ENCODE results near the gene ZNF618.
"Not testable (repeated sequence)": the region's sequence is repeated elsewhere in the genome, so short reads cannot be mapped to it uniquely, and the experiment has no call there.

The ZNF618 gene

GRCh38 chr9:114035845-114036801 lies 160.0 kb downstream of the ZNF618 start:
- Mint-ChIP-seq H3K4me3 (no peak overlapping the region), H3K9me3 (ENCODE audit: low read depth) (no peaks in the 10 kb centered on the region), H3K36me3 (no peaks in the 10 kb centered on the region), H3K4me1 (ENCODE audit: low read depth) (no peaks in the 10 kb centered on the region), H3K27ac (no peak overlapping the region), H3K27me3 (no peaks in the 10 kb centered on the region)

GRCh38 chr9:114037249-114037648 lies 161.1 kb downstream of the ZNF618 start:
- H3K9me3 Mint-ChIP-seq (ENCODE audit: low read depth): no peaks in the 10 kb centered on the region
- no peak overlapping the region for H3K4me3 Mint-ChIP-seq
- no peaks in the 10 kb centered on the region for H3K4me1 Mint-ChIP-seq (ENCODE audit: low read depth)
- no peak overlapping the region for H3K27ac Mint-ChIP-seq
- H3K36me3 Mint-ChIP-seq: no peaks in the 10 kb centered on the region
- H3K27me3 Mint-ChIP-seq: no peaks in the 10 kb centered on the region

- H3K4me3 Mint-ChIP-seq: no peak overlapping the region
- H3K4me1 Mint-ChIP-seq (ENCODE audit: low read depth): no peaks in the 10 kb centered on the region
- H3K9me3 Mint-ChIP-seq (ENCODE audit: low read depth): no peaks in the 10 kb centered on the region
- no peak overlapping the region for H3K27ac Mint-ChIP-seq
- no peaks in the 10 kb centered on the region for H3K27me3 Mint-ChIP-seq
- H3K36me3 Mint-ChIP-seq: no peaks in the 10 kb centered on the region
Measured at GRCh38 chr9:114037961-114038723, 162.0 kb downstream of the ZNF618 start.

- Mint-ChIP-seq H3K27me3 (no peaks in the 10 kb centered on the region), H3K36me3 (no peaks in the 10 kb centered on the region), H3K4me1 (ENCODE audit: low read depth) (no peaks in the 10 kb centered on the region), H3K4me3 (no peak overlapping the region), H3K27ac (no peak overlapping the region), H3K9me3 (ENCODE audit: low read depth) (no peaks in the 10 kb centered on the region)
Measured at GRCh38 chr9:114038724-114039313, 162.7 kb downstream of the ZNF618 start.

- Mint-ChIP-seq H3K27me3 (no peaks in the 10 kb centered on the region), H3K27ac (no peak overlapping the region), H3K4me3 (no peak overlapping the region), H3K36me3 (no peaks in the 10 kb centered on the region), H3K9me3 (ENCODE audit: low read depth) (no peaks in the 10 kb centered on the region), H3K4me1 (ENCODE audit: low read depth) (no peaks in the 10 kb centered on the region)
Measured at GRCh38 chr9:114039484-114039883, 163.4 kb downstream of the ZNF618 start.

GRCh38 chr9:114043660-114044059 lies 167.6 kb downstream of the ZNF618 start:
- not testable (repeated sequence) for H3K27me3 Mint-ChIP-seq; H3K4me1 Mint-ChIP-seq (ENCODE audit: low read depth); H3K9me3 Mint-ChIP-seq (ENCODE audit: low read depth); H3K27ac Mint-ChIP-seq; H3K4me3 Mint-ChIP-seq; H3K36me3 Mint-ChIP-seq

- no peaks in the 10 kb centered on the region for H3K9me3 Mint-ChIP-seq (ENCODE audit: low read depth)
- no peaks in the 10 kb centered on the region for H3K27me3 Mint-ChIP-seq
- no peak overlapping the region for H3K4me3 Mint-ChIP-seq
- no peaks in the 10 kb centered on the region for H3K36me3 Mint-ChIP-seq
- H3K4me1 Mint-ChIP-seq (ENCODE audit: low read depth): no peaks in the 10 kb centered on the region
- H3K27ac Mint-ChIP-seq: no peak overlapping the region
Measured at GRCh38 chr9:114046237-114046755, 170.2 kb downstream of the ZNF618 start.

GRCh38 chr9:114046875-114047274 lies 170.8 kb downstream of the ZNF618 start:
- H3K9me3 Mint-ChIP-seq (ENCODE audit: low read depth): no peaks in the 10 kb centered on the region
- H3K27ac Mint-ChIP-seq: no peak overlapping the region
- no peaks in the 10 kb centered on the region for H3K27me3 Mint-ChIP-seq
- H3K36me3 Mint-ChIP-seq: no peaks in the 10 kb centered on the region
- H3K4me3 Mint-ChIP-seq: no peak overlapping the region
- no peaks in the 10 kb centered on the region for H3K4me1 Mint-ChIP-seq (ENCODE audit: low read depth)

- H3K9me3 Mint-ChIP-seq (ENCODE audit: low read depth): no peaks in the 10 kb centered on the region
- H3K36me3 Mint-ChIP-seq: no peaks in the 10 kb centered on the region
- no peak overlapping the region for H3K4me3 Mint-ChIP-seq
- H3K27me3 Mint-ChIP-seq: no peaks in the 10 kb centered on the region
- H3K27ac Mint-ChIP-seq: no peak overlapping the region
- H3K4me1 Mint-ChIP-seq (ENCODE audit: low read depth): no peaks in the 10 kb centered on the region
Measured at GRCh38 chr9:114047717-114048116, 171.6 kb downstream of the ZNF618 start.

GRCh38 chr9:114048533-114049415 lies 172.7 kb downstream of the ZNF618 start:
- no peaks in the 10 kb centered on the region for H3K9me3 Mint-ChIP-seq (ENCODE audit: low read depth)
- H3K4me3 Mint-ChIP-seq: no peak overlapping the region
- no peaks in the 10 kb centered on the region for H3K27me3 Mint-ChIP-seq
- H3K36me3 Mint-ChIP-seq: no peaks in the 10 kb centered on the region
- H3K27ac Mint-ChIP-seq: no peak overlapping the region
- no peaks in the 10 kb centered on the region for H3K4me1 Mint-ChIP-seq (ENCODE audit: low read depth)

GRCh38 chr9:114049441-114050225 lies 173.5 kb downstream of the ZNF618 start:
- Mint-ChIP-seq H3K4me3 (no peak overlapping the region), H3K27me3 (no peaks in the 10 kb centered on the region), H3K9me3 (ENCODE audit: low read depth) (no peaks in the 10 kb centered on the region), H3K4me1 (ENCODE audit: low read depth) (no peaks in the 10 kb centered on the region), H3K27ac (no peak overlapping the region), H3K36me3 (no peaks in the 10 kb centered on the region)

- no peaks in the 10 kb centered on the region for H3K36me3 Mint-ChIP-seq
Measured at GRCh38 chr9:114050226-114050568, 174.1 kb downstream of the ZNF618 start.

GRCh38 chr9:114050646-114051045 lies 174.5 kb downstream of the ZNF618 start:
- Mint-ChIP-seq H3K4me3 (no peak overlapping the region), H3K9me3 (ENCODE audit: low read depth) (no peaks in the 10 kb centered on the region), H3K4me1 (ENCODE audit: low read depth) (no peaks in the 10 kb centered on the region), H3K27ac (no peak overlapping the region), H3K27me3 (no peaks in the 10 kb centered on the region), H3K36me3 (no peaks in the 10 kb centered on the region)

More at GRCh38 chr9:114050226-114050568, 174.1 kb downstream of the ZNF618 start:
- H3K9me3 Mint-ChIP-seq (ENCODE audit: low read depth): no peaks in the 10 kb centered on the region
- no peaks in the 10 kb centered on the region for H3K27me3 Mint-ChIP-seq
- no peak overlapping the region for H3K27ac Mint-ChIP-seq
- no peak overlapping the region for H3K4me3 Mint-ChIP-seq
- H3K4me1 Mint-ChIP-seq (ENCODE audit: low read depth): no peaks in the 10 kb centered on the region

GRCh38 chr9:114051281-114051680 lies 175.2 kb downstream of the ZNF618 start:
- Mint-ChIP-seq H3K4me3 (no peak overlapping the region), H3K27ac (no peak overlapping the region), H3K9me3 (ENCODE audit: low read depth) (no peaks in the 10 kb centered on the region), H3K27me3 (no peaks in the 10 kb centered on the region), H3K36me3 (no peaks in the 10 kb centered on the region), H3K4me1 (ENCODE audit: low read depth) (no peaks in the 10 kb centered on the region)
